Kasumi-1 (cell line): Measurements from ENCODE around the gene LTK.

Source experiments
- DNase-seq, 2 experiments: peaks; one replicate each; lab custom pipeline; 2025; lab: John Stamatoyannopoulos, UW

LTK gene

GRCh38 chr15:41498657-41499056 is 15.0 kb downstream of the LTK start:
- no peak for DNase-seq

- DNase-seq, result no peak
These were observed 17.7 kb downstream of the LTK start for GRCh38 chr15:41495736-41496599.

GRCh38 chr15:41494922-41495735 is 18.5 kb downstream of the LTK start:
- DNase-seq, result no peak

- no peak for DNase-seq
These were observed 19.3 kb downstream of the LTK start for GRCh38 chr15:41494190-41494921.

- no peak for DNase-seq
These were observed 19.8 kb downstream of the LTK start for GRCh38 chr15:41493902-41494189.

- peak; percentile 22 to 59 for DNase-seq
These were observed 20.3 kb downstream of the LTK start, which contains the start of gene ITPKA for GRCh38 chr15:41493205-41493901. ITPKA (plus strand) TSS chr15:41493874; CDS start chr15:41493928, 54 bp downstream.

GRCh38 chr15:41492597-41493204 is 20.9 kb downstream of the LTK start:
- DNase-seq, result peak in 1 of 2 experiments; percentile 35

GRCh38 chr15:41491889-41492288 is 21.7 kb downstream of the LTK start:
- no peak for DNase-seq

- peak; percentile 6 to 8 for DNase-seq
These were observed 23.3 kb downstream of the LTK start for GRCh38 chr15:41490355-41490754.

GRCh38 chr15:41489641-41490040 is 24.0 kb downstream of the LTK start:
- DNase-seq, result no peak

GRCh38 chr15:41487802-41488201 is 25.8 kb downstream of the LTK start:
- no peak for DNase-seq

GRCh38 chr15:41487381-41487780 is 26.2 kb downstream of the LTK start:
- DNase-seq, result no peak

- DNase-seq, result no peak
These were observed 27.3 kb downstream of the LTK start for GRCh38 chr15:41486286-41486685.

GRCh38 chr15:41484937-41485625 is 28.5 kb downstream of the LTK start:
- no peak for DNase-seq

- DNase-seq, result no peak
These were observed 30.1 kb downstream of the LTK start for GRCh38 chr15:41483519-41483918.

- DNase-seq, result no peak
These were observed 30.5 kb downstream of the LTK start for GRCh38 chr15:41483115-41483514.

- DNase-seq, result no peak
These were observed 31.3 kb downstream of the LTK start for GRCh38 chr15:41482110-41482877.

GRCh38 chr15:41480396-41481140 is 33.1 kb downstream of the LTK start:
- no peak for DNase-seq

GRCh38 chr15:41476416-41477048 is 37.1 kb downstream of the LTK start:
- DNase-seq, result no peak
